ENCODE results near the gene HSPA9.

Gene HSPA9

GRCh38 chr5:138575194-138576015 is at the start of gene HSPA9:
HSPA9 (minus strand) TSS chr5:138575401; CDS start chr5:138575318, 83 bp downstream.
- DNase-seq, result peak; percentile 96

- DNase-seq, result no peak
These were observed 47.9 kb upstream of the HSPA9 start for GRCh38 chr5:138623053-138623452.

GRCh38 chr5:138622051-138622450 is 46.9 kb upstream of the HSPA9 start:
- no peak for DNase-seq

- DNase-seq, result no peak
These were observed 45.5 kb upstream of the HSPA9 start for GRCh38 chr5:138620663-138621224.

- no peak for DNase-seq
These were observed 41.3 kb upstream of the HSPA9 start for GRCh38 chr5:138616508-138616907.

GRCh38 chr5:138615461-138615860 is 40.3 kb upstream of the HSPA9 start:
- no peak for DNase-seq

GRCh38 chr5:138611678-138612218 is 36.5 kb upstream of the HSPA9 start:
- DNase-seq, result no peak

- DNase-seq, result no peak
These were observed 35.9 kb upstream of the HSPA9 start for GRCh38 chr5:138610918-138611677.

GRCh38 chr5:138610415-138610917 is 35.3 kb upstream of the HSPA9 start:
- DNase-seq, result no peak

GRCh38 chr5:138606378-138607064 is 31.3 kb upstream of the HSPA9 start:
- DNase-seq, result no peak

- no peak for DNase-seq
These were observed 30.2 kb upstream of the HSPA9 start for GRCh38 chr5:138605254-138605972.

GRCh38 chr5:138604176-138604785 is 29.1 kb upstream of the HSPA9 start:
- DNase-seq, result no peak

- DNase-seq, result no peak
These were observed 28.2 kb upstream of the HSPA9 start for GRCh38 chr5:138603249-138603920.

GRCh38 chr5:138602371-138603000 is 27.3 kb upstream of the HSPA9 start:
- DNase-seq, result no peak

GRCh38 chr5:138601444-138601843 is 26.2 kb upstream of the HSPA9 start:
- no peak for DNase-seq

GRCh38 chr5:138600446-138600845 is 25.2 kb upstream of the HSPA9 start:
- DNase-seq, result no peak

- DNase-seq, result no peak
These were observed 22.6 kb upstream of the HSPA9 start for GRCh38 chr5:138597661-138598400.

GRCh38 chr5:138596105-138596881 is 21.1 kb upstream of the HSPA9 start:
- DNase-seq, result no peak

Measured in SIG-M5 (cell line).